ENCODE results near the gene MFSD6L. TPM values are rescaled to one million over a fixed set of nuclear protein-coding genes. Genes with fewer than 3 reads are reported as not detected.

MFSD6L gene
- total and polyA plus RNA-seq, 3 donors from 2014 or later: 14.2 to 56.5 (median 16.1) TPM

DNA sequence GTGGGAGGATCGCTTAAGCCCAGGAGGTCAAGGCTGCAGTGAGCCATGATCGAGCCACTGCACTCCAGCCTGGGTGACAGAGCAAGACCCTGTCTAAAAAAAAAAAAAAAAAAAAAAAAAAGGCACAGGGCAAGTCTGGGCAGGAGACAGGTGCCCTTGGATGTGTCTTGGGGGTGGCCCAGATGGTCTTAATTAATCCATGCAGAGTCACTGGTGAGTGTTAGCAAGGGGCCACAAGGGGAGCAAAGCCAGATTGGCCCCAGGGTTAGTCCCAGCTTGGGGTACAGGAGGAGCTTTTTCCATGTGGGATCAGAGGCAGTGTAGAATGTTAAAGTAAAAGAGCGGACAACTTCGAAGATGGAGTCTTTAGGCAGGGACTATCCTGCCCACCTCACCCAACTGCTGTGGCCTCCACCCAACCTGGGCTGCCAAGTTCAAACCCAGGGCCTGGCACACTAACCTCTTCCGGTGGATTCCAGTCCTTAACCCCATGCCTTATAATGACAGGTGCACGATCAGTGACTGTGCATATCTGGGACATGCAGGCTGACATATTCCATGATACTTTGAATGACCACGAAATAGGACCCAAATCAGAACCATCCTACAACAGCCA, 32.2 kb upstream of the MFSD6L start:
- intact Hi-C loops (cut with DNase I; ENCODE audit: low total_unique reads): no loop called here
- TF ChIP-seq, protein P1, sequence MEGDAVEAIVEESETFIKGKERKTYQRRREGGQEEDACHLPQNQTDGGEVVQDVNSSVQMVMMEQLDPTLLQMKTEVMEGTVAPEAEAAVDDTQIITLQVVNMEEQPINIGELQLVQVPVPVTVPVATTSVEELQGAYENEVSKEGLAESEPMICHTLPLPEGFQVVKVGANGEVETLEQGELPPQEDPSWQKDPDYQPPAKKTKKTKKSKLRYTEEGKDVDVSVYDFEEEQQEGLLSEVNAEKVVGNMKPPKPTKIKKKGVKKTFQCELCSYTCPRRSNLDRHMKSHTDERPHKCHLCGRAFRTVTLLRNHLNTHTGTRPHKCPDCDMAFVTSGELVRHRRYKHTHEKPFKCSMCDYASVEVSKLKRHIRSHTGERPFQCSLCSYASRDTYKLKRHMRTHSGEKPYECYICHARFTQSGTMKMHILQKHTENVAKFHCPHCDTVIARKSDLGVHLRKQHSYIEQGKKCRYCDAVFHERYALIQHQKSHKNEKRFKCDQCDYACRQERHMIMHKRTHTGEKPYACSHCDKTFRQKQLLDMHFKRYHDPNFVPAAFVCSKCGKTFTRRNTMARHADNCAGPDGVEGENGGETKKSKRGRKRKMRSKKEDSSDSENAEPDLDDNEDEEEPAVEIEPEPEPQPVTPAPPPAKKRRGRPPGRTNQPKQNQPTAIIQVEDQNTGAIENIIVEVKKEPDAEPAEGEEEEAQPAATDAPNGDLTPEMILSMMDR (IDR thresholded peaks at IDR 0.05): no peak
- TF ChIP-seq POLR2A (IDR thresholded peaks at IDR 0.05): no peak
- H3K27ac ChIP-seq: no peak overlapping the region
- WGBS, 2 donors: 87 to 88% methylated on average over 7 of the region's 7 CpGs
- no peak overlapping the region for H3K4me3 ChIP-seq
- no peaks in the 10 kb centered on the region for H3K9me3 ChIP-seq
- H3K4me1 ChIP-seq: no peaks in the 10 kb centered on the region
- no peaks in the 10 kb centered on the region for H3K36me3 ChIP-seq (ENCODE audit: low read depth, missing control alignments)
- DNase-seq: no peak
- no peaks in the 10 kb centered on the region for H3K27me3 ChIP-seq

DNA sequence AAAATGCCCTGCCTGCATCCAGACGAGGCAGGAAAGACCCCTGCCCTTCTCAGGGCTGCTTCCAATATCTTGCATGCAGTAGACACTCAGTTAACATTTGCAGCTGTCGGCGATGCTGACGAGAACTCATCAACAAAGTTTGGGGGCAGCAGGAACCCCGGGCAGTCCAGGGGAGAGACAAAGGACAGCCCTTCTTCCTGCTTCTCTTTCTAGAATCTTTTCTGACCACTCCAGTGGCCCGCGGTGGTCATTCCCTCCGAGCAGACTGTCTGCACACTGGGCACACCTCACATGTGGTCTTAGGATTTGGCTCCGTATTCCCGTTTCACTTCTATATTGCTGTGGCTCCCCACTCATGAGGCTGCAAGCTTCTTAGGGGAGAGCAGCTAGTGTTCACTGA, 31.0 kb upstream of the MFSD6L start:
- intact Hi-C loops (cut with DNase I; ENCODE audit: low total_unique reads): no loop called here
- Histone ChIP-seq H3K9me3 (no peaks in the 10 kb centered on the region), H3K4me1 (no peaks in the 10 kb centered on the region), H3K27ac (no peak overlapping the region), H3K27me3 (no peaks in the 10 kb centered on the region), H3K4me3 (no peak overlapping the region), H3K36me3 (ENCODE audit: low read depth, missing control alignments) (no peaks in the 10 kb centered on the region)
- WGBS, 2 donors: 72 to 76% methylated on average over 10 of the region's 10 CpGs
- TF ChIP-seq POLR2A (IDR thresholded peaks at IDR 0.05): no peak
- TF ChIP-seq, protein P1 (IDR thresholded peaks at IDR 0.05): no peak
- no peak for DNase-seq

DNA sequence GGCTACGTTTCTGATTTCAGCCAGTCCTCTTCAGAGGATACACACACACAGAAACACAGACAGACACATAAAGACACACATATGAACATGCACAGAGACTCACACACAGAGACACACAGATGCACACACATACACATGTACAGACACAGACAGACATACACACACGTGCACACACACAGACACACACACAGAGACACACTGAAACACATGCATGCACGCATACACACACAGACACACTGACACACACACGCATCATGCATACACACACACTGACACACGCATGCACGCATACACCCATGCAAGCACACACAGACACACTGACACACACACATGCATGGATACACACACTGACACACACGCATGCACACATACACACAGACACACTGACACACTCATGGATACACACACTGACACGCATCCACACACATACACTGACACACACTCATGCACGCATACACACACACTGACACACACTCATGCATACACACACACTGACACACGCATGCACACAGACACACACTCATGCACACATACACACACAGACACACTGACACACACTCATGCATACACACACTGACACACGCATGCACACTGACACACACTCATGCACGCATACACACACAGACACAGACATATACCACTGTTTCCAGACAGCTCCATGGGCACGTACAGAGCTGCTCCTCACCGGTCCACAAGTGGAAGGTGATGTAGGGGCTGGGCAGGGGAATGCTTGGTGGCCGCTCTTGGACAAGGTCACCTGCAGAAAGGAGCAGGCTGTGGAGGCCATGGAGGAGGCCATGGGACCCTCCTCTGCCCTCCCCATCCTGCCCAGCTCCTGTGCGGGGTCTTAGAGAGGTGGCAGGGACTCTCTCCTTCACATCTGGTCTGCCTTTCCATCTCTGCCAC, 30.1 kb upstream of the MFSD6L start:
- TF ChIP-seq, protein P1 (IDR thresholded peaks at IDR 0.05): no peak
- TF ChIP-seq POLR2A (IDR thresholded peaks at IDR 0.05): no peak
- Histone ChIP-seq H3K27me3 (no peaks in the 10 kb centered on the region), H3K9me3 (no peaks in the 10 kb centered on the region), H3K4me1 (no peaks in the 10 kb centered on the region), H3K36me3 (ENCODE audit: low read depth, missing control alignments) (no peaks in the 10 kb centered on the region), H3K4me3 (no peak overlapping the region), H3K27ac (no peak overlapping the region)
- no peak for DNase-seq
- intact Hi-C loops (cut with DNase I; ENCODE audit: low total_unique reads): no loop called here
- 75 to 78% methylated on average over 14 to 16 of the region's 16 CpGs for WGBS, 2 donors

- no peak overlapping the region for H3K4me3 ChIP-seq
- intact Hi-C loops (cut with DNase I; ENCODE audit: low total_unique reads): no loop called here
- DNase-seq: no peak
- no peaks in the 10 kb centered on the region for H3K27me3 ChIP-seq
- H3K9me3 ChIP-seq: no peaks in the 10 kb centered on the region
- TF ChIP-seq, protein P1 (IDR thresholded peaks at IDR 0.05): no peak
- TF ChIP-seq POLR2A (IDR thresholded peaks at IDR 0.05): no peak
- H3K27ac ChIP-seq: no peak overlapping the region
- no peaks in the 10 kb centered on the region for H3K36me3 ChIP-seq (ENCODE audit: low read depth, missing control alignments)
- WGBS, 2 donors: 73 to 76% methylated on average over 3 to 20 of the region's 20 CpGs
- no peaks in the 10 kb centered on the region for H3K4me1 ChIP-seq
These were observed 29.3 kb upstream of the MFSD6L start for GRCh38 chr17:8828517-8828875.
